HUDEP-2 (cell line): ENCODE data around the gene BTBD9.
A peak's percentile ranks its signal among the peaks of the same experiment; 100 is the strongest.

Experiments used
- DNase-seq, 76 experiments: peaks; one replicate each; lab custom pipeline; 2025; ENCODE audit not compliant: unreplicated experiment in 76 of 76; lab: John Stamatoyannopoulos, UW

Gene BTBD9

DNA sequence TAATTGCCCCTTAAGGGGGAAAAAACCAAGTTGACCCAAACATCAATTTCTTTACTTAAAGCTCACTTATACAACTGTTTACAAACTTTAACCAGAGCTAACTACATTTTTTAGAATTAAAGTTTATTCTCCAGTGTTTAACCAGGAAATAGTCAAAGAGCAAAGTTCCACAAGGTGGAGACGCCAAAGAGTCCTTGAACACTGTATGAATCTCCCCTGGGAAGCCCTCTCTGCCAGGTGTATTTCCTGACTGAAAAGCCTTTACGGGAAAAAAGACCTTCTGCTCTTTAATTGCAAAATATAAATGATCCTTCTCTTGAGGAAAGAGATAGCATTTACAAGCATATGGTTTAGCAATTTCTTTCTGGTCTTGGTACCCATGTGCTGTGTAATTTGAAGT, 36.2 kb downstream of the BTBD9 start:
- no peak for DNase-seq

DNA sequence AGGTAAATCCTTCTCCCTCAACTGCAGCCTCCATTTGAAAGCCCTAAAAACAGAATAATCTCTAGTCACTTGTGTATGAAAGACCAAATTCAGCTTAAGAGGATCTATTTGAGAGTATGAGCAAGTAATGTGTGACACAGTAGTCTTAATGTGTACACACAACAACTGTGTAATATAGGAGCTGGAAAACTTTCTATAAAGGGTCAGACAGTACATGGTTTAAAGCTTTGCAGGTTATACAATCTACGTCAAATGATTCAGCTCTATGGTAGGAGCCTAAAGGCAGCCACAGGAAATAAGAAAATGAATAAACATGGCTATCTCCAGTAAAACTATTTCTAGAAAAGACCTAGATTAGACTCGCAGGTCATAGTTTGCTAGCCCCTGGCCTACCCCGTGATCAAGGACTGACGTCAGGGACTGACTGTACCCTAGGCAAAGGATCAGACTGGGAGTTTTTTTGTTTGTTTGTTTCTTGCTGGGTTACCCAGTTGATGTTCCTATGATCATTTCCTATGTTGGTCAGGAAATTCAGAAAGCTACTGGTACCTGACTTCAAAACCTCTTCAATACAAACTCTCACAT, 39.7 kb downstream of the BTBD9 start:
- no peak for DNase-seq

DNA sequence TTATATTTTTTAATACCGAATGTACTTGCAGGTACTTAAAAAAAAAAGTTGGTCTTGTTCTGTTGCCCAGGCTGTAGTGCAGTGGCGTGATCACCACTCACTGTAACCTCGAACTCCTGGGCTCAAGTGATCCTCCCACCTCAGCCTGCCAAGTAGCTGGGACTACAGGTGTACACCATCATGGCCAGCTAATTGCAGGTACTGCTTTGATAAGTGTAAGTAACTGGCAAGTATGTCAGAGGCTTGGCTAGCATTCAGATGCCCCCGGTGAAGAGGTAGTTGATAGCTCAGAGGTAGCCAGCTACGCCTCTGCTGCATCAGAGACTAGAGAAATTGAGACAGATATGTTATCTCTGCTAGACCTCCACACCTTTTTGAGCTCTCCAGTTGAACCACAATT, 40.5 kb downstream of the BTBD9 start:
- no peak for DNase-seq

DNA sequence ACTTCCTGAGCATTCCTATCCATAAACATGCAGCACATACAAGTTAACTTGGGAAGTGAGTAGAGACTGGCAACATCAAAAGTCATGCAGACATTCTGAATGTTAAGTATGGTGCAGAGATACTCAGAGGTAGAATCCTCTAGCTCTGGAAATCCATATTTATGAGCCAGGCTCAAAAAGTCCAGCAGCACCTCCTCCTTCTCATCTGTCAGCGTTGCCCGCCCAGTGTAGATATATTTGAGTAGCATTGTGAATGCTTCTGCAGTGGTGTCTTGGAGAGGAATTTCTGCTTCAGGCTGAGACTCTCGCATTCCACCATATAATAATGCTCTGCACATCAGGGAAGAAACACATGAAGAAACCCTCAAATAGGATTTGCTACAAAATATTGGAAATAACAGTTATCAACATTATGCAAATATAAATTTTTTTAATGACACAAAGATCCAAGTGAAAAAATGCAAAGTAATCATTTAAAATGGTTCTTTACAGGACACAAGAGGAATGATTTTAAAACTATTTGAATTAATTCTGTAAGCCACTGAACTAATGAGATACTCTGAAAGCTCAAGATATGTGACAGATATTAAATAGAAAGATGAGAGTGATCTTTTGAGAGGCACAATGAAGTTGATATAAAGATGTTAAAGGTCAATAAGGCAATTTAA, 45.6 kb downstream of the BTBD9 start:
- no peak for DNase-seq

DNA sequence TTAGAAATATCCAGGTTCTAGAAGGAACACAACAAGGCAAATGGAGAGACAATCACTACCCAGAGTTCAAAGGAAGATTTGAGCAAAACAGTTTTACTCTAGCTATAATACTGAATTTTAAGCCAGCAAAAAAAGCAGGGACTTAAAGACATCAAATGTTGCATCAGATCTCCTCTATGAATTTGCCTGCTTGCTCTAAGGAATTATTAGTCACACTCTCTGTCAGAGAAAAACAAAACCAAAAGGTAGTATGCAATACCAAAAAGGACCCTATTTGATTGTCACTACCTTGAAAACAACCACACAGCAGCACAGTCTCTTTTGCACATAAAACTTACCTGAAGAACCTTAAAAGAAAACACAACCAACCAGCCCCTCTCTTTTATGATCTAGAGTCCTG, 46.3 kb downstream of the BTBD9 start:
- no peak for DNase-seq

DNA sequence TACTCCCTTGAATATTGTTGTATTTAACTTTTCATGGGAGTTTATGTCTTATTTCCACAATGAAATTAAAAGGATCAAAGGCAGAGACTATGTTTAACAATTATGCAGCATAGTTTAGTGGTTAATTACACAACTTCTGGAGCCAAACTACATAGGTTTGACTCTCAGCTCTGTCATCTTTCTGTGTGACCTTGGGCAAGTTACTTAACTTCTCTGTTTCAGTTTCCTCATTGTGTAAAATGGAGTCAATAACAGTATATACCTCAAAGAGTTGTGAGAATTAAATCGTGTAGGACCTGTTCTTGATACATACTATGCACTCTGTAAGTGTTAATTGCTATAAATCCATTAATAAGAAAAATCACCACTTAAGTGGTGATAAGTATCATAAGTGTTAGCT, 48.3 kb downstream of the BTBD9 start:
- no peak for DNase-seq

DNA sequence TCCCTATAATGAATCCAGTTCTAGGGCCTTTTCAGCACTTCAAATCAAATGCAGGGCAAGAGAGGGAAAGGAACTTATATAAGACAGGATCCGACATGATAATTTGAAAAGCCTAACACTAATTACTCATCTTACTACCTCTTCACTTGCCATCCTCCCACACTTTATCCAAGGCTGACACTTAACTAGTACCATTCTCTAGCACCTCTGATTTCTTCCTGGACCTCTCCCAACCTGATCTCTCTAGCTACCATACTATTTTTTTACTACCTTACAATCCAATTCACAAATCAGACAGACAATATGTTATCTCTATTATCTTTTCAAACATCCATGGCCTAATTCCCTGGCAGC, 50.4 kb downstream of the BTBD9 start:
- no peak for DNase-seq

DNA sequence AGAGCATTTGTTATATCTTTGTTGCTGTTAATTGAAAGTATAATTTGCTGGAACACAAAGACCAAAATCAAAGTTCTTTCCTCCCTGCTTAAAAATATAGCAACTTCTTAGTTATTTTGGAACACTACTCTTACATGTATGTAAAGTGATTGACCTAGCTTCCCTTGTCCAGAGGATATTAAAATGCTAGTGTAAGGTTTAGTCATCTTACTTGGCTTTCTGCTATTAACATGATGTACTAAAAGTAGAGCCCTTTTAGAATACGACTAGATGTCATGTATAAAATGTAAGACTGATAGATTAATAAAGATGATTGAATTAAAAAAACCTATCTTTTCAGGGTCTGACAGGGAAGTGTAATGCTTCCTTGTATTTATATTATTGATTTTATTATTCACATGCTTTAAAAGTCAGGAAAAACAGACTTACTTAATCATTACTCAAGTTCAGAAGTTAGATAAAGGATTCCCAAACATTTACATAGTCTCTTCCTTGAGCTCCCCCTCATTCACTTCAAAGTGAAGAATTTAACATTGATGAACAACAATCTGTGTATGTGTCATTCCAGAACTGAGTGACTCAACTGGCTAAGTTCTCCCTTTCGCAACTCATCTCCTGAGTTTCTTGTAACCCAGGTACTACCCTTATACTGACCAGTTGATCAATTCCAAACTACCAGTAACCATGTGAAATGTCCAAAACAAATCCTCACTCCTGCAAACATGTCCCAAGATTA, 50.9 kb downstream of the BTBD9 start:
- DNase-seq = no peak

DNA sequence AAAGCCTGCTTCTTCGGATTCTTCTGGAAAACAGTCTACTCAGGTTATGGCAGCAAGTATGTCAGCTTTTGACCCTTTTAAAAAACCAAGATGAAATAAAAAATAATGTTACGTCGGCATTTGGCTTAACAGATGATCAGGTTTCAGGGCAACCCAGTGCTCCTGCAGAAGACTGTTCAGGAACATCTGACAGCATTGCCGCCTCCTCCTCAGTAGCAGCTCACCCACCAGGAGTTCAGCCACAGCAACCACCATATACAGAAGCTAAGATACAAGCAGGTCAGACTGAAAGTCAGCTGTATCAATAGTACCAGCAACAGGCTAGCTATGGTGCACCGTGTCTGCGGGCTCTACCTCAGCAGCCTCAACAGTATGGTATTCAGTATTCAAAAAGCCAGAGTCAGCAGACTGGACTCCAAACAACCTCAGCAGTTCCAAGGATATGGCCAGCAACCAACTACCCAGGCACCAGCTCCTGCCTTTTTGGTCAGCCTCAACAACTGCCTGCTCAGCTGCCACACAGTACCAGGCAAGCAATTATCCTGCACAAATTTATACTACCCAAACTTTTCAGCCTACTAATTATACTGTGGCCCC, 51.9 kb downstream of the BTBD9 start:
- DNase-seq = no peak

DNA sequence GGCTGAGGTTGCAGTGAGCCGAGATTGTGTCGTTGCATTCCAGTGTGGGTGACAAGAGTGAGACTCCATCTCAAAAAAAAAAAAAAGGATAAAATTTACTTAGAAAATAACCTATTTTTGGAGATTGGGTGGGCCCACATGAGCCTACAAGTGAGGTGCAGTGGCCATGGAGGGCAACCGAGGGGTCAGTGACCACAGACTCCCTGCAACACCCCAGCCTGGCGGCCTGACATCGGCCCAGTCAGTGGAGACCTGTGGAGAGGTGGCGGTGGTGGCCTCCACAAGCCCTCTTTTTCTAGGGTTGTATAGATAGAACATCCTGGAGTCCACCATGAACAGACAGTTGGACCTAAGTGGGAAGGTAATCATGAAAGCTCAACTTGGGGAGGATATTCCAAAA, 52.7 kb downstream of the BTBD9 start:
- DNase-seq = no peak

DNA sequence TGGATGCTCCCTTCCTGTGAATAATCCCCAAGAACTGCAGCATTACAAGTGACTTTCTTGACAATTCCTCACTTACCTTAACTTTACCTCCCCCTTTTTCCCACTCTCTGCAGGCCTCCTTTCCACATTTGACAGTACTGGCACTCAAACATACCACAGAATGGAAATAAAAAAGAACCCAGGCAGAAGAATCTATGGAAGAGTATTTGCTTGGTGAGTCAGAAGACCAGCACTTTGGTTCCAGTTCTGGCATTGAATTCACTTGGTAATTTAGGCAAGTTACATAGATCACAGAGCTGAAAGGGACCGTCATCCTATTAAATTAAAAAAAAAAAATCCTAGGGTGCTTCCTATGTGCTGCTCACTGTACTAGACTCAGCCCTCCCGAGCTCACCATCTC, 55.0 kb downstream of the BTBD9 start:
- DNase-seq = no peak

DNA sequence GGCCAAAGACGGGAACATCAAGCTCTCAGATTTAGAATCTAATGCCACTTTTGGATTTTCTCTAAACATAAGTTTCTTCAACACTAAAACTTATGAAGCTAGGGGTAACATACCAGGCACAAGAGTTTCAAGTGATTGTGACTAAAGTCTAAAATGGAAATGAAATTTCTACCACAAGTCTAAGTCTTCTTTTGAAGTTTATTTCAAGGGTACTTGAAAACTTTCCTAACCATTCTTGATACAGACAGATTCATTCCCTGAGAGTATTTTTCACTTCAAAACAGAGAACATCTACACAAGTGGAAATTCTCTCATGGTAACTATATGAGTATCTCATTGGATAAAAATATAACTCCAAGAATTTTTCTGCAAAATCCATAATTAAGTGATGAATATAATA, 56.2 kb downstream of the BTBD9 start:
- DNase-seq = no peak

DNA sequence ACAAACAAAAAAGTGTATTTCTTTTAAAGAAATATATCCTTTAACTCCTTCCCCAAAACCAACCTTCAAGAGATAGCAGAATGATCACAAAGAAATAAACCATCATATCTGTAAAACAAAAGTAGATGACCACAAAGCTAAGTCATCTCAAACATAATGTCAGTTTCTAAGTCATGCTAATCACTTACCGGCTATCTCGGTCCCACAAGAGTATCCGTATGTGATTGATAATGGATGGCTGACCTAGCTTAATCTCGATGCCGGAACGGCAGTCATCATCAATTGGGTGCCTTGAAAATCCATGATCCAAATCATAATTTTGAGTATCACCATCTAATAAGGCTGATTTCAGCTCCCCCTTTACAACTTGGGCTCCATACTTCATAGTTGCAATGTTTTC, 59.7 kb downstream of the BTBD9 start:
- no peak for DNase-seq

DNA sequence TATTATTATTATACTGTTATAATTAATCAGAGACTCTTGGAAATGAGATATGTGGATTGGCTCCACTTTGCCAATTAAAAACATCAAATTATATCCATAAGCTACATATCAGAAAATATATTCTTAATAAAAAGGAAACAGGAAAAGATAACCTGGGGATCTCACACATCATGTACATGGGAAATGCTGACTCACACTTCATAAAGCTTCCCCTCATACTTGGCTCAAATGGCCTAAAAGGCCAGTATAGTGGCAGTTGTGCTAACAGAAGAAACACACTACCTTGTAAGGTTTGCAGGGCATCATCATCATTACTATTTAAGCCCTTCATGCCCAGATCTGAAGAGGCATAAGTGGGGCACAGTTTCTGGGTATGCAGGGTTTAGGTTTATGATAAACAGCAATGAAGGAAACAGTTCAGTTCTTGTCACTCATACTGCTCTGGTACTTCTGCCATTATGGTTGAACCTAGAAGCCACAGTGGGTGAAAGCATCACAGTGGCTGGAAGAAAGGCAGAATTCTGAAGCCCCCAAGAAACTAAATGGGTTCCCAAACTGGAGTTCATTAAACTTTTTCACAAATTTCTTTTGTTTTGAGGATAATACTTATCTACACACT, 60.6 kb downstream of the BTBD9 start:
- DNase-seq = no peak

DNA sequence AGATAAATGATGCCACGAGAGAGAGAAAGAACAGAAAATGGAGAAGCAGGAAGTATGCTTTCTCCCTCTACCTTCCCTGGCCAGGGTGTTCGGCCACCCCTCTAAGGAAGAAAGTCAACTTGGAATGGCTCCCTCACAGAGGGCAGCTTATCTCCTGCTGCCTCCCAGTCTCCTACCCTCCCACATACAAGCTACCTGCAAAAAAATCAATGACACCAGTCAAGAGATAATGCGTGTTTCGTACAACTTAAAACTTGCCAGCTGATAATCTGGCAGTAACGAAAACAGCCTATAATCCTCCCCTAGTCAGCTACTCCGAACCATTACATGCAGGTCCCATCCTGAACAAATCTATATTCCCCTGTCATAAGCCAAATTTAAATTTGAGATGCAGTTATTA, 61.7 kb downstream of the BTBD9 start:
- DNase-seq = no peak

DNA sequence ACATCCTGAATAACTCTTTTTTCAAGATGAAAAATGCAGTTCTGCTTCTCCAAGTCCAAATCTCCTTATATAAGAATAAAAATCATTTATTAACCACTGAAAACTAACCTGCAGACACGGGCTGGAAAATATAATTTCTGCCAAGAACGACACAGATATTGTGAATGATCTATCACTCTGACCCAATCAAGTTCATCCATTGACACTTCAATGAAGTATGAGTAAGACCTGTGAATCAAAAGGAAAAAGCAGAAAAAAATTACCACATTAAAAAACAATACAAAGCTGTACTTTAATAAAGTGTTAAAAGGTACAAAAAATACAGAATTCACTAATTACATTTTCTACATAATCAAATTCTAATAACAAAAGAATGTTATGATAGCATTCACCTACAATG, 62.2 kb downstream of the BTBD9 start:
- no peak for DNase-seq

DNA sequence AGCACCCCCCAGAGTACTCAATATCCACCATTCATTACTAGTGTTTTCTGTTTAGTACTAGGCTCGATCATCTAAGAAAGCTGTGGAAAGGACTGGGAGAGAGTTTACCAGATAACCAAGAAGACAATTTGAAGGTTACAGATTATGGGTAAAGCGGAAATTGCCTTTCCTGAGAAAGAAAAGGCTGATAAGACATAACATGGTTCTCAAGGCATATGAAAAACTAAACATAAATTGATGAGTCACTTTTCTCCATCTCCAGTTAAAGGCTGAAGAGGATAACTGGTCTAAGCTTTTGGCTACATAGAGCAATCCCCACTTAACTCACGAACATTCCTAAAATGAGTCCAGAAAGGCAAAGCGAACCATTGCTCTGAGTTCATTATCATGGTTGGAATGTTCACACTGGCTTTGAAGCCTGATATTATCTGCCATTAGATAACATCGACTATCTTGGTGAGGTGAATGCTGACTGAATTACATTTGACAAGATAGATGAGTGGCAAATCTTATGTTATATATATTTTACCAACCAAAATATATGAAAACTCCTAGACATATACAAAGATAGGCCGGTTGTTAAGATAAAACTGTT, 65.8 kb downstream of the BTBD9 start:
- no peak for DNase-seq

DNA sequence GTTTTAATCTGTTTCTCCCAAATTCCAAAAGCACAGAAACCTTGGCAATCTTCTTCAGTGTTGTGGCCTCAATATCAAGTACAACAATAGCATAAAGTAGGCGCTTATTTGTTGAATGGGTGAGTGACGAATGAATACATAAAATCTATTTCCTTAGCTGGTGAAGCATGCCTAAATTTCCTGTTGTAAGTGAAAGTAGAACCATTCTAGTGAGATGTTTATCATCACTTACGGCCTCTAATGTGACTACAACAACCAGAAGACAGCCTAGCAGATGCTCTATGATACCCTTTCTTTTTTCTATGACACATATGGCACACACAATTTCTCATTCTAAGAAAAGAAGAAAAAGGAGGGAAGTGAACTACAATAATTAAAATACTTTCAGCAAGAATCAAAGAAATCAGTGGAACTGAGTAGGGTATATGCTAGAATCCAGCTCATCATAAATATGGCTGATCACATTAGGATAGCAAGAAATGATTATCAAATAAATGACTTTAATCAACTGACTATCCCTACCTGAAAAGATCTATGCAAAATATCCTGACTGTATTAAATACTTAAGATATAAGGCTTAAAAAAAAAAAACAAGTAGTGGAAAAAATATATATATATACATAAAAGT, 67.4 kb downstream of the BTBD9 start:
- no peak for DNase-seq

DNA sequence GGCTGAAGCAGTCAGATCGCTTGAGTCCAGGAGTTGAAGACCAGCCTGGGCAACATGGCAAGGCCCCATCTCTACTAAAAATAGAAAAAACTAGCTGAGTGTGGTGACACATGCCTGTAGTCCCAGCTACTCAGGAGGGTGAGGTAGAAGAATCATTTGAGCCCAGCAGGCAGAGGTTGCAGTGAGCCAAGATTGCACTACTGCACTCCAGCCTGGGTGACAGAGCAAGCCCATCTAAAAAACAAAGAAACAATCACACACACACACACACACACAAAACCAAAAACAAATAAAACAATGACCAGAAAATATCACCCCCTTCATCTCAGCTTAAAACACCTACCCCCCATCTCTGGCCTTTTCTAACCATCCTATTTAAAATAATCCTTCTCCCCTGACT, 68.0 kb downstream of the BTBD9 start:
- no peak for DNase-seq

DNA sequence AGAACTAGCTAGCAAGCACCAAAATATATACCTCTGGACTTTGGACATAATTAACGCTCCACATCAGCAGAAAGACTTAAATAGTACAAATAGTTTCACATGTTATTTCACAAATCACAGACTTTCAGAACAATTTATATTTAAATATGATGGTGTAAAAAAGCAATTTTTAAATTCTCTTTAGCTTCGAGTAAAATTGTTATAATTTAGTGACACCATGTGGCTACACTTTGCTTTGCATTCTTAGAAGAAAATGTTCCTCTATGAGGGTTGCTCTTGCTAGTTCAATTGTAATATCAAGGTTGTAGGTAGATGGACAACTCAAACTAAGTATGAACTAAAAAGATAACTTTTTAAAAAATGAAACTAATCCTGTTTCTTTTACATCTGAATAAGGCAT, 69.0 kb downstream of the BTBD9 start:
- no peak for DNase-seq

DNA sequence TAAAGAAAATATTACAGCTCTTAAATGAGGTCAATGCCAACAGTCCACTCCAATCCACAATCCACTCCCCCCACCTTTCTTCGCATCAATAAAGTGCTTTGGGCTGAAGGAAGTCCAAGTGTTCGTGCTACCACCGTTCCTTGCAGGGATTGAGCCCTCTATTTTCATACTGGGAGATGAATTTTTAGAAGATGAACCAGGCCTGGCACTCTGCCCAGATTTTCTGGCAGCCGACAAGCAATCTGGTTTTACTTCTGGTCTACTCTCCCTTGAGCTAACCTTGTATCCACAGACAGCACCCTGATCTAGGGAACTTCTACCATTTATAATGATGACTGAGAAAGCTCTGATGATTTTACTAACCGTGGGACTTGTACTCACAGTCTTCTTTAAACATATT, 72.3 kb downstream of the BTBD9 start:
- DNase-seq = peak in 8 of 76 experiments; percentile 3 to 44 (median 9)
